NCI-H146 treated with DMSO at 0.1 percent for 48 hours (cell line): Measurements from ENCODE around the gene GBF1.
"Not testable (repeated sequence)": the region's sequence is repeated elsewhere in the genome, so short reads cannot be mapped to it uniquely, and the experiment has no call there.

ENCODE experiments used
- DNase-seq: peaks from one replicate; lab custom pipeline; 2025; ENCODE audit not compliant: unreplicated experiment; lab: John Stamatoyannopoulos, UW

Gene GBF1

GRCh38 chr10:102231357-102232318, 13.7 kb upstream of the GBF1 start:
- no peak for DNase-seq

DNA sequence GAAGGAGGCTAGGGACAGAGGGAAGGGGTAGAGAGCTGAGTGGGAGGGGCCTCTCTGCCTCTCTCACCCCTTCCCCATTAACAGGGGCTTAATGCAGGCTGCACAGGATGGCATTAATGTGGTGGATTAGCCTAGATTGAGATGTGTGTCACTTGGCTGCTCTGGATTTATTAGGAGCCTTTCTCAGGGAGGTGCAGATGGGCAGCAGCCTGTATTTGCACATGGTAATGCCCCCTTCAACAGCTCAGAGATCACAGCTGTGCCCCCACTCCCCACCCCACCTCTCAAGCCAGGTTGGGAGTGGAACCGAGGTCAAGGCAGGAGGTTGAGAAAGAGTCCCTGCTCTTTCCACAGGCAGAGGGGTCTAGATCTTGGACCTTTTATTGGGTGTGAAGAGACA, 11.3 kb upstream of the GBF1 start:
- DNase-seq, result no peak

DNA sequence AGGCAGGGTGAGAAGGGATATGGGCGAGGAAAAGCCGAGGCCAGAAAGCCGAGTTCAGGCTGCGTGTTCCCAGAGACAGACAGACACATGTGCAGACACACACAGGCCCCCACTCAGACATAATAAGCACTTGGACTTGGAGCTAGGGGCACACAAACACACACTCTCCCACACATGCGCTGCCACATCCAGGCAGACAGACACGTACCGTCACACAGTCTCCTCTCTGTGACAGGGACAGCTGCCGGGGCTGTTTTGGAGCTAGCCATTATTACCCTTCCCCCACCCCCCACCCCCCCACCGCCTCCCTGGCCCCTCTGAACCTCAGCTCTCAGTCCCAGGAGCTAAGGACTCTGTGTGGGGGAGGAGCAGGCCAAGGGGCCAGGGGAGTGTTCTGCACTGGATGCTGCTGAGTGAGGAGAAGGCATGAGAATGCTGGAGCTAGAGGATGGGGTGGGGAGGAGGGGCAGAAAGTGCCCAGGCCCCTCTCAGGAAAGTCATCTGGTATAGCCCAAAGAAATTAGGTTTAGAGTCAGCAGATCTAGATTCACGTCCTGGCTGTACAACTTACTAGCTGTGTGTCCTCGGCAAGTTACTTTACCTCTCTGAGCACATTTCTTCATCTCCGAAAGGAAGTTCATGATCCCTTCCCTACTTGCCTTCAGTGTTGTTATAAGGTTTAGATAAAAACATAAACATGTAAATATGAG, 10.3 kb upstream of the GBF1 start:
- DNase-seq, result no peak

DNA sequence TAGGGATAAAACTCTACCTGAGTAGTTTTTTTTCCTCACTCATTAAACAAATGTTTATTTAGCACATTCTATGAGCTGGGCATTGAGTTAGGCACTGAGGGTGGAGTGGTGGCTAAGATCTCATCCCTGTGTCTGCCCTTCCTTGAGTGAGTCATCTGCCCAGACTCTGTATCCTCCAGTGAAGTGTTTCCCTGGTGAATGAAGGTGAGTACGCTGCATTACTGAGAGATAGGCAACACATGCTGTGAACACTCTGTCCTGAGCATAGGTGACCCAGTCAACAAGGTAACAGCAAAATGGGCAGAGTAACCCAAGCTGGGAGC, 9.8 kb upstream of the GBF1 start:
- no peak for DNase-seq

GRCh38 chr10:102236006-102236405, 9.3 kb upstream of the GBF1 start:
- no peak for DNase-seq

GRCh38 chr10:102237711-102238252, 7.5 kb upstream of the GBF1 start:
- DNase-seq, result no peak

- DNase-seq, result no peak
These were observed 4.8 kb upstream of the GBF1 start for GRCh38 chr10:102240467-102241031.

GRCh38 chr10:102241032-102241443, 4.3 kb upstream of the GBF1 start:
- DNase-seq, result no peak

GRCh38 chr10:102241444-102242117, 3.8 kb upstream of the GBF1 start, which contains the start of gene PITX3:
Gene PITX3, minus strand, starts transcription at chr10:102241512. Its CDS starts 9,432 bp downstream, at chr10:102232080.
- DNase-seq, result peak; percentile 67

DNA sequence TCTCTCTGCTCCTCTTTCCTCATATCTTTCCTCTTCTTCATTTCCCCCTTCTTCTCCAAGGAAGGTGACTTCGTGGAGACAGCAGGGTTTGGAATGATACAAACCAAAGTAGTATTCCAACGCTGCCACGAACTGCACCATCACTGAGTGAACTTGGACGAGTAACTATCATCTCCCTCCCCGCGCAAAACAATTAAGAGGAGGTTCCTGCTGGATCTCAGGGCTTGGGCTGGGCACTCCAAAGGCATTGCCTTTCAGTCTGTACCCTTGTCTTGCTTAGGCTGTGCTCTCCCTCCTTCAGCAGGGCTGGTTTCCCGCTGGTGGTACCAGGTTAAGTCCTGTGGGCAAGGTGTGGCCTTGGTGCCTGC, 3.2 kb upstream of the GBF1 start:
- DNase-seq, result no peak

DNA sequence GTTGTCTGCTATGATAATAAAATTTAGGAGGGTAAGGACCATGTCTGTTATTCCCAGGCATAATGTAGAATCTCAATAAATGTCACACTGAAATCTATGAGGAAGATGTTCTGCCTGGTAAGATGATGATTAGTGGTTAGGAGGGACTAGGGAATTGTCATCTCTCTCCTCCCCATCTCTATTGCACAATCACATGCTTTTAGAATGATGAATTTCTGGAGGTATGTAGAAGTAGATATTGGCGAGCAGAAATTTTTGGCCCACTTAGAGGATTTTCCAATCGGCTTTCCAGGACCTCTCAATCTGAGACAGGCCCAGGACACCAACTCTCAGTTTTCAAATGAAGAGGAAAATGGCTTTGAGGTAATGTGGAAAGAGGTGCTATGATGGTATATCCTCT, 2.0 kb upstream of the GBF1 start:
- DNase-seq, result no peak

DNA sequence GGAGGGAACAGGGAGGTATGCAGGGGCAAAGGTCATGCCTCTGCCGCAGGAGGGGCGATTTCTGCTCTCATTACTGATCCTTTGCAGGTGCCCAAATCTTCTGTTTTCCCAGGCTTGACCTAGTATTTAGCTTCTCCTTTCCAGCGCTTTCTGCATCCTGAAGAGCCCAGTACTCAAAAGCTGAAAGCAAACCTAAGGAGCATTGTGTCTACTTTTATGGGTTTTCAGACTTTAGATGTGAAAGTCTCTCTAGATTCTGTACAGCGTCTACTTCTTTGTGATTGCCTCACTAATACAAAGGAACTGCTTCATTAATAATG, 560 bp downstream of the GBF1 start:
- no peak for DNase-seq

- no peak for DNase-seq
These were observed 929 bp downstream of the GBF1 start for GRCh38 chr10:102246261-102246660.

- DNase-seq, result no peak
These were observed 2.4 kb downstream of the GBF1 start for GRCh38 chr10:102247734-102248133.

DNA sequence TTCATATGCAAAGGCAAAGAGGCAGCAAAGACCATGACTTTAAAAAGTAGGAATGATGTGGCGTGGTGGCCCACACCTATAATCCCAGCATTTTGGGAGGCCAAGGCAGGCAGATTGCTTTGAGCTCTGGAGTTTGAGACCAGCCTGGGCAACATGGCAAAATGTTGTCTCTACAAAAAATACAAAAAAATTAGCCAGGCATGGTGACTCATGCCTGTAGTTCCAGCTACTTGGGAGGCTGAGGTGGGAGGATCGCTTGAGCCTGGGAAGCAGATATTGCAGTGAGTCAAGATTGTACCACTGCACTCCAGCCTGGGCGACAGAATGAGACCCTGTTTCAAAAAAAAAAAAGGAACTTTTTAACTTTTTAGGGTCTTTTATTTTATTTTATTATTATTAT, 7.2 kb downstream of the GBF1 start:
- not testable (repeated sequence) for DNase-seq

DNA sequence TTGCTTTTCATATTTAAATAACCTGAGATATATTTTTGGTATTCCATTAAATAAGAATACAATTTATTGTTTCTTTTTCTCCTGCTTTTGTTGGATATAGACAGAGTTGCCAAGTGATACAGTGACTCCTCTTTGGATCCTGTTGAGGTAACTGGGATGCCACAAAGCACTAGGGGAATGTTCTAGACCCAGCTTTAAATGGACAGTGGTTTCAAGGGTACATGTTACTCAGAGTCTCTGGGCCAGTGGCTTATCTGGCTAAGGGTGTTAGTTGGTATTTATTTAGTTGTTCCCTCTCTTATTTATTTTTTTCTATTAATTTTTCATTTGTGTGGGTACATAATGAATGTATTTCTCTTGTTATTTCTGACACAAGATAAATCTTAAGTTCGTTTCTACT, 9.1 kb downstream of the GBF1 start:
- DNase-seq, result no peak

DNA sequence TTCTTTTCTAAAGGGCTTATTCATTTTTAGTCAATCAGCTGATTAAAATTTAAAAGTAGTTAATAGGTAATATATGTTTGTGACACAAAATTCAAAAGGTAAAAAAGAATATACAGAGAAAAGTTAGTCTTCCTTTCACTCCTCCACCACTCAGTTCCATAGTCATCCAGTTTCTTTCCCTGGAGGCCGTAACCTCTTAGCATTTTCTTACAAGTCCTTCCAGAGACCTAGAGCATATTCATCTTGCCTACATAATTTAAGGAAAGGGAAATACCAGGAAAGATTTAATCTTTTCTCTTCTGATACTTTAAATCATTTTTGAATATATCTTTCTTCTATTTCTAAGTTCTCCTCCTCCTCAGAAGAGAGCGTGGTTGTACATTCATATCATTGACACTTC, 10.1 kb downstream of the GBF1 start:
- no peak for DNase-seq

DNA sequence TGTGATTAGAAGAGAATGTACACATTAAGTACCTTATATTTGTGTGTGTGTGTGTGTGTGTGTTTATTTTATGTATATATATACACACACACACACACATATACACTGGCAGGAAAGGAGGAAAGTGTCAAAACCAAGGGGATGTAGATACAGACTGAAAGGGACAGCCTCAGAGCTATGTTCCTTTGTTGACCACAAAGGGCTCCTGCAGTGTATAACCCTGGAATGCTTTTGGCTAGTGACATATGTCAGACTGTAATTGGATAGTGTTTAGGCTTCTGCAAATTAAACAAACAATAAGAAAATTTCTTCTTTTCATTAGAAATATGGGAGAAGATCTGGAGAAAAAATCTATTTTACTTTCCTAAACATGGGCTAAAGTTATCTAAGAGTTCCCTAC, 15.9 kb downstream of the GBF1 start:
- peak; percentile 14 for DNase-seq

DNA sequence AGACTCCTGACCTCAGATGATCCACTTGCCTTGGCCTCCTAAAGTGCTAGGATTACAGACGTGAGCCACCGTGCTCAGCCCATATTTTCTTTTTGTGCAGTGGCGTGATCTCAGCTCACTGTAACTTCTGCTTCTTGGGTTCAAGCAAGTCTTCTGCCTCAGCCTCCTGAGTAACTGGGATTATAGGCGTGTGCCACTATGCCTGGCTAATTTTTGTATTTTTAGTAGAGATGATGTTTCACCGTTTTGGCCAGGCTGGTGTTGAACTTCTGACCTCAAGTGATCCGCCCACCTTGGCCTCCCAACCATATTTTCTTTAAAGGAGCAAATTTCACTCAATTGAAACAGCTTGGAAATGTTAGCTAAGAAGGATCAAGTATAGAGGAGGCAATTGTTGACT, 16.5 kb downstream of the GBF1 start:
- DNase-seq, result no peak

DNA sequence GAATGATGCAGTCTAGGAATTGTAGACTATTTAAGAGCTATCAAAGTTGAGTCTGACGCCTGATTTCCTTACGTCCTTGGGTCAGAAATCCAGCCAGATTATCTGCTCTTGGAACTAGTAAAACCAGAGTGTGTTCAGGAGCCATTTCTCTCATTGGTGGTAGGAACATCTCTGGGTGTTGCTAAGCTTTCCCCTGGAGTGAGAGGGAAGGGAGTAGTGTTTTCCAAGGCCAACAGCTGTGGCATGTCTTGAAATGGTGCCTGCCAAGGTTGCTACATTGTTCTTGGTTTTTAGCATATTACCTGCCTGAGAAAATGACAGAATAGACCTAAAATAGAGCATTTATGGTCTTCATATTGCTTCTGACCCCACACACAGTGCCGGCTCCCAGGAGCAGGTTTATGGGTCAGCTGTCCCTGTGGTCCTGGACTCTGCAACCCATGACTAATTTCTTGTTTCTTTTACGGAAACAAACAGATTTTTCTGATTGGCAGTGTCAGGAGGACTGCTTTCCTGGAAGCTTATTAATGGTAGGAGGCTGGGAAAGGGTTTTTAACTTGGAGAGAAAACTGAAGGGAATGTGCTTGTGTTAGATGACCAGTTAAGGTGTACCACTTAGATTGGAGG, 17.5 kb downstream of the GBF1 start:
- DNase-seq, result no peak

DNA sequence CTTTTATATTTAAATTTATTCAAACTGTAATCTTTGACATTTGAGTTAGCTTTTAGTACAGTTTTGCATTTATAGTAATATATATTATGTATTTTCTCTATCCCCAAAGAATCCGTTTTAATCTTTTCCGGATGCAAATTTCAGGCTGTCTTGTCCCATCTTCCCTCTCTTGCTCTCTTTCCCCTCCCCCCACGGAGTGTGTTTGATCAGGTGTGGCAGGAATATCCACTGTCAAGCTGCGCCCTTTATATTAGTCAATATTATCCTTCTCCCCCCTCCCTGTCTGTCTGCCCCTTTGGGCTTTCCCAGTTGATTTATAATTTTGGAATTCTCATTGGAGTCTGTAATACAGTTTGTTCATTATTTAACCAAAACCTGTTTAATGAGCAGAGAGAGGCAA, 19.0 kb downstream of the GBF1 start:
- DNase-seq, result peak; percentile 51
